Esophagus muscularis mucosa (tissue), 4 donors: ENCODE measurements around the gene ANAPC15.

ENCODE experiments used
- CTCF ChIP-seq, 3 experiments: fragments of 200-600 bp in 2 of 3; fragments of 450-650 bp in 1 of 3; sonication (generic) in 2 of 3; IDR thresholded peaks; one replicate each; pipeline ENCODE4 v1.5.1; 2017 to 2019; ENCODE audit warnings: antibody characterized with exemption in 3 of 3, mild to moderate bottlenecking in 2 of 3, moderate library complexity in 1 of 3
- EP300 ChIP-seq: sonication (generic); formaldehyde crosslinking; IDR thresholded peaks from one replicate; pipeline ENCODE4 v1.6.1; 2017; ENCODE audit warnings: antibody characterized with exemption
- POLR2A ChIP-seq: fragments of 450-650 bp; IDR thresholded peaks from one replicate; pipeline ENCODE4 v1.6.1; 2017; ENCODE audit warnings: antibody characterized with exemption, moderate library complexity, mild to moderate bottlenecking, low read depth
- POLR2AphosphoS5 ChIP-seq, 2 donors: sonication (generic); formaldehyde crosslinking; IDR thresholded peaks; one replicate each; pipeline ENCODE4 v1.6.1; 2017; ENCODE audit warnings: antibody characterized with exemption in 2 of 2

- TF ChIP-seq CTCF (IDR thresholded peaks at IDR 0.05): peak in 1 of 3 experiments; percentile 14
- TF ChIP-seq POLR2A: peak; percentile 78
- TF ChIP-seq EP300: no peak
- peak; percentile 98 to 99 for TF ChIP-seq POLR2AphosphoS5 (IDR thresholded peaks at IDR 0.05)
Observed at GRCh38 chr11:72112143-72112977, at the start of gene ANAPC15.
